ENCODE measurements around the gene PURA. TPM values are rescaled to one million over a fixed set of nuclear protein-coding genes. Genes with fewer than 3 reads are reported as not detected.

The PURA gene
- total RNA-seq (10 to 100 TPM; 18.6 to 22.1 TPM), polyA plus RNA-seq (1 to 10 TPM; 3.5 to 4.5 TPM)
- long read RNA-seq, donor 1, full-length matches to known transcripts = 44 of 44 reads
- long read RNA-seq, donor 1, partial matches to known transcripts = 0 of 44 reads
- long read RNA-seq, donor 1, other reads (novel, unspliced or antisense) = 0 of 44 reads
- long read RNA-seq, donor 2, full-length matches to known transcripts = 19 of 19 reads
- long read RNA-seq, donor 2, partial matches to known transcripts = 0 of 19 reads
- long read RNA-seq, donor 2, other reads (novel, unspliced or antisense) = 0 of 19 reads
- long read RNA-seq, donor 3, full-length matches to known transcripts = 28 of 28 reads
- long read RNA-seq, donor 3, partial matches to known transcripts = 0 of 28 reads
- long read RNA-seq, donor 3, other reads (novel, unspliced or antisense) = 0 of 28 reads
- long read RNA-seq, donor 4, full-length matches to known transcripts = 20 of 20 reads
- long read RNA-seq, donor 4, partial matches to known transcripts = 0 of 20 reads
- long read RNA-seq, donor 4, other reads (novel, unspliced or antisense) = 0 of 20 reads
- long read RNA-seq, donor 5, full-length matches to known transcripts = 41 of 41 reads
- long read RNA-seq, donor 5, partial matches to known transcripts = 0 of 41 reads
- long read RNA-seq, donor 5, other reads (novel, unspliced or antisense) = 0 of 41 reads

DNA sequence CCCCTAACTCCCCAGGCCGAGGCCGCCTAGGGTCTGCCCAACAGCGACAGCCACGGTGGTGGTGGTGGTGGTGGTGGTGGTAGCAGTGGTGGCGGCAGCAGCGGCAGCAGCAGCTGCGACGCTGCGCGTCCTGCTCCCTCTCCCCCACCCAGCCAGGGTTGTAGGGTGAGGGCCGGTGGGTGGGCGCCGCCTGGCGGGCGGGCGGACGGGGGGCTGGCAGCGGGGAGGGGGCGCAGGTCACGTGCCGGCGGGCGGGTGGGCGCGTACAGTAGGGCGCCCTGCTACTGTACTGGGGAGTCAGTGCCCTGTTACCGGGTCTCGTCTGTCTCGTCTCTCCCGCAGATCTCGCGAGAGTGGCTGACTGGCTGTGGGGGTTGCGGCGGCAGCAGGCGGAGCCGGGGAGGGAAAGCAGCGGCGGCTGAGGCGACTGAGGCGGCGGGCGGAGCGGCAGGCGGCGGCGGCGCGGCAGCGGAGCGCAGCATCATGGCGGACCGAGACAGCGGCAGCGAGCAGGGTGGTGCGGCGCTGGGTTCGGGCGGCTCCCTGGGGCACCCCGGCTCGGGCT is at the start of gene PURA:
Gene PURA (plus strand): TSS at position 411 of the 565 bp plus-strand sequence. CDS start 73 bp downstream, at position 484.
- 0 to 2% methylated on average over 26 to 60 of the region's 60 CpGs for WGBS, 2 donors
- H3K4me3 ChIP-seq = peak within 1 kb of the TSS; percentile 87
- no peaks in the 10 kb centered on the region for H3K36me3 ChIP-seq (ENCODE audit: control insufficient read depth in 4 of 4, insufficient read depth in 4 of 4, low read length in 4 of 4)
- H3K9ac ChIP-seq (ENCODE audit: insufficient read depth in 1 of 2, low read length in 2 of 2) = peak within 1 kb of the TSS; percentile 36 to 46
- peaks cover 0 to 46% (median 37%) of the 10 kb centered on the region in 3 donors for H3K27me3 ChIP-seq (ENCODE audit: control insufficient read depth in 3 of 3, insufficient read depth in 3 of 3, low read length in 2 of 3)
- ATAC-seq (ENCODE audit: insufficient read depth, low FRiP score) (peak; percentile 94), DNase-seq (peak; percentile 96 to 97 (median 96))
- TF ChIP-seq, protein P1, sequence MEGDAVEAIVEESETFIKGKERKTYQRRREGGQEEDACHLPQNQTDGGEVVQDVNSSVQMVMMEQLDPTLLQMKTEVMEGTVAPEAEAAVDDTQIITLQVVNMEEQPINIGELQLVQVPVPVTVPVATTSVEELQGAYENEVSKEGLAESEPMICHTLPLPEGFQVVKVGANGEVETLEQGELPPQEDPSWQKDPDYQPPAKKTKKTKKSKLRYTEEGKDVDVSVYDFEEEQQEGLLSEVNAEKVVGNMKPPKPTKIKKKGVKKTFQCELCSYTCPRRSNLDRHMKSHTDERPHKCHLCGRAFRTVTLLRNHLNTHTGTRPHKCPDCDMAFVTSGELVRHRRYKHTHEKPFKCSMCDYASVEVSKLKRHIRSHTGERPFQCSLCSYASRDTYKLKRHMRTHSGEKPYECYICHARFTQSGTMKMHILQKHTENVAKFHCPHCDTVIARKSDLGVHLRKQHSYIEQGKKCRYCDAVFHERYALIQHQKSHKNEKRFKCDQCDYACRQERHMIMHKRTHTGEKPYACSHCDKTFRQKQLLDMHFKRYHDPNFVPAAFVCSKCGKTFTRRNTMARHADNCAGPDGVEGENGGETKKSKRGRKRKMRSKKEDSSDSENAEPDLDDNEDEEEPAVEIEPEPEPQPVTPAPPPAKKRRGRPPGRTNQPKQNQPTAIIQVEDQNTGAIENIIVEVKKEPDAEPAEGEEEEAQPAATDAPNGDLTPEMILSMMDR (IDR thresholded peaks at IDR 0.05; ENCODE audit: control extremely low read depth, extremely low read depth) = no peak
- peaks cover 15 to 26% (median 18%) of the 10 kb centered on the region in 5 donors for H3K4me1 ChIP-seq (ENCODE audit: control insufficient read depth in 5 of 5, insufficient read depth in 5 of 5, low read length in 5 of 5)
- peak within 1 kb of the TSS; percentile 73 to 99 for H3K27ac ChIP-seq (ENCODE audit: low read depth in 1 of 2, low read length in 1 of 2)
- H3K9me3 ChIP-seq (ENCODE audit: control insufficient read depth in 4 of 4, insufficient read depth in 3 of 4, low read length in 3 of 4) = no peaks in the 10 kb centered on the region

DNA sequence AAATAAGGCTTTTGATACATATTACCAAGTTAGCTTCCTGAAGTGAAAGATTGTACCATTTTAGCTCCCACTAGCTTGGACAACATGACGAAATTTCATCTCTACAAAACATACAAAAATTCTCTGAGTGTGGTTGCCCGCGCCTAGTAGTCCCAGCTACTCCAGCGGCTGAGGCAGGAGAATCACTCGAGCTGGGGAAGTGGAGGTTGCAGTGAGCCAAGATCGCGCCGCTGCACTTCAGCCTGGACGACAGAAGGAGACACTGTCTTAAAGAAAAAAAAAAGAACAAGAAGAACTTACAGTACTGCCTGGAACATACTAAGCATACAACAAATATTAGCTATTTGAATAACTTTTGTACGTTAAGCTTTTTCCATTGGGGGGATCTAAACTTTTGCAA is 41.1 kb upstream of the PURA start:
- Histone ChIP-seq H3K9me3 (ENCODE audit: control insufficient read depth in 4 of 4, insufficient read depth in 3 of 4, low read length in 3 of 4) (no peaks in the 10 kb centered on the region), H3K36me3 (ENCODE audit: control insufficient read depth in 4 of 4, insufficient read depth in 4 of 4, low read length in 4 of 4) (no peaks in the 10 kb centered on the region), H3K27ac (ENCODE audit: low read depth in 1 of 2, low read length in 1 of 2) (no peak overlapping the region), H3K4me3 (no peak overlapping the region), H3K9ac (ENCODE audit: insufficient read depth in 1 of 2, low read length in 2 of 2) (no peak overlapping the region), H3K27me3 (ENCODE audit: control insufficient read depth in 3 of 3, insufficient read depth in 3 of 3, low read length in 2 of 3) (peaks cover 0 to 15% (median 12%) of the 10 kb centered on the region in 3 donors), H3K4me1 (ENCODE audit: control insufficient read depth in 5 of 5, insufficient read depth in 5 of 5, low read length in 5 of 5) (no peaks in the 10 kb centered on the region)
- DNase-seq = no peak
- no peak for ATAC-seq (ENCODE audit: insufficient read depth, low FRiP score)
- TF ChIP-seq, protein P1 (IDR thresholded peaks at IDR 0.05; ENCODE audit: control extremely low read depth, extremely low read depth) = no peak
- WGBS, 2 donors = 47 to 53% methylated on average over 10 of the region's 10 CpGs

DNA sequence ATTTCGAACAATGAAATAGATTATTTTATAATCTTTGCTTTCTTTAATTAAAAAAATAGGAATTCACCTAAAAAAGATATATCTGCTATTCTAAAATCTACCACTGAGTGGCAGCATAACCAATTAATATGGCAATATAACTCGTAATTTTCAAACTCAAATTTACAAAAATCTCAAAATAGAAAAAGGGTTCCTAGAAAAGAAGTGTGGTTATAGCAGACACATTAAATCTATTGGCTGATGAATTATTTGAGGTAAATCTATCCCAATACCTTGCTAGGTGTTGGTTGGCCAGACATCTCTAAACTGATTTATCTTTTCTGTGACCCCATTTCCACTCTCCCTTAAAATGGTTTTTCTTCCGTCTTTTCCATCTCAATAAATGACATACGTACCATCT is 40.6 kb upstream of the PURA start:
- Histone ChIP-seq H3K4me1 (ENCODE audit: control insufficient read depth in 5 of 5, insufficient read depth in 5 of 5, low read length in 5 of 5) (no peaks in the 10 kb centered on the region), H3K4me3 (no peak overlapping the region), H3K9ac (ENCODE audit: insufficient read depth in 1 of 2, low read length in 2 of 2) (no peak overlapping the region), H3K9me3 (ENCODE audit: control insufficient read depth in 4 of 4, insufficient read depth in 3 of 4, low read length in 3 of 4) (no peaks in the 10 kb centered on the region), H3K27me3 (ENCODE audit: control insufficient read depth in 3 of 3, insufficient read depth in 3 of 3, low read length in 2 of 3) (peaks cover 0 to 12% (median 12%) of the 10 kb centered on the region in 3 donors), H3K27ac (ENCODE audit: low read depth in 1 of 2, low read length in 1 of 2) (no peak overlapping the region), H3K36me3 (ENCODE audit: control insufficient read depth in 4 of 4, insufficient read depth in 4 of 4, low read length in 4 of 4) (no peaks in the 10 kb centered on the region)
- DNase-seq (peak in 2 of 3 donors; percentile 32 to 37), ATAC-seq (ENCODE audit: insufficient read depth, low FRiP score) (no peak)
- TF ChIP-seq, protein P1 (IDR thresholded peaks at IDR 0.05; ENCODE audit: control extremely low read depth, extremely low read depth) = peak; percentile 52
- 11 to 13% methylated on average over 4 of the region's 4 CpGs for WGBS, 2 donors
